HEK293 (cell line): ENCODE data around the gene ARPC1A.

ENCODE experiments used
- GLIS2 ChIP-seq: fragments of 450-650 bp; formaldehyde crosslinking; IDR thresholded peaks from 2 replicates; pipeline ENCODE4 v1.5.1; 2016; ENCODE audit warnings: missing biosample characterization, missing genetic modification characterization
- KLF8 ChIP-seq: fragments of 450-650 bp; formaldehyde crosslinking; IDR thresholded peaks from 2 replicates; pipeline ENCODE4 v1.5.1; 2016; ENCODE audit warnings: missing biosample characterization, missing genetic modification characterization
- SALL2 ChIP-seq: fragments of 450-650 bp; formaldehyde crosslinking; IDR thresholded peaks from 2 replicates; pipeline ENCODE4 v1.5.0; 2017; ENCODE audit warnings: missing biosample characterization, mild to moderate bottlenecking, missing genetic modification characterization, borderline replicate concordance
- SCRT2 ChIP-seq: fragments of 450-650 bp; formaldehyde crosslinking; IDR thresholded peaks from 2 replicates; pipeline ENCODE4 v1.5.1; 2016; ENCODE audit warnings: missing biosample characterization, missing genetic modification characterization
- ZFHX2 ChIP-seq: fragments of 450-650 bp; formaldehyde crosslinking; conservative IDR thresholded peaks from 2 replicates; pipeline ENCODE4 v1.5.1; 2016; ENCODE audit warnings: missing biosample characterization, missing genetic modification characterization
- ZFP69B ChIP-seq: fragments of 450-650 bp; formaldehyde crosslinking; IDR thresholded peaks from 2 replicates; pipeline ENCODE4 v1.5.1; 2016; ENCODE audit warnings: missing biosample characterization, missing genetic modification characterization
- ZNF157 ChIP-seq: fragments of 450-650 bp; formaldehyde crosslinking; IDR thresholded peaks from 2 replicates; pipeline ENCODE4 v1.5.1; 2016; ENCODE audit warnings: missing biosample characterization, missing genetic modification characterization
- ZNF19 ChIP-seq: fragments of 450-650 bp; formaldehyde crosslinking; IDR thresholded peaks from 2 replicates; pipeline ENCODE4; 2016; ENCODE audit warnings: missing biosample characterization, missing genetic modification characterization, low read depth
- ZNF24 ChIP-seq: fragments of 450-650 bp; formaldehyde crosslinking; IDR thresholded peaks from 2 replicates; pipeline ENCODE4 v1.5.1; 2016; ENCODE audit warnings: missing biosample characterization, missing genetic modification characterization
- ZNF248 ChIP-seq: fragments of 450-650 bp; formaldehyde crosslinking; IDR thresholded peaks from 2 replicates; pipeline ENCODE4 v1.5.1; 2017; ENCODE audit warnings: missing biosample characterization, missing genetic modification characterization
- ZNF341 ChIP-seq: fragments of 450-650 bp; formaldehyde crosslinking; IDR thresholded peaks from 2 replicates; pipeline ENCODE4; 2016; ENCODE audit warnings: low read depth, missing biosample characterization, missing genetic modification characterization
- ZNF510 ChIP-seq: fragments of 450-650 bp; formaldehyde crosslinking; IDR thresholded peaks from 2 replicates; pipeline ENCODE4 v1.5.1; 2018; ENCODE audit warnings: mild to moderate bottlenecking, missing genetic modification characterization, missing biosample characterization; ENCODE audit not compliant: insufficient replicate concordance
- ZNF529 ChIP-seq: fragments of 450-650 bp; formaldehyde crosslinking; IDR thresholded peaks from 2 replicates; pipeline ENCODE4 v1.5.1; 2017; ENCODE audit warnings: missing genetic modification characterization, missing biosample characterization; ENCODE audit not compliant: insufficient replicate concordance
- ZNF560 ChIP-seq: fragments of 450-650 bp; formaldehyde crosslinking; IDR thresholded peaks from 2 replicates; pipeline ENCODE4 v1.5.1; 2017; ENCODE audit warnings: missing biosample characterization, missing genetic modification characterization, borderline replicate concordance
- ZNF596 ChIP-seq: fragments of 450-650 bp; IDR thresholded peaks from 2 replicates; pipeline ENCODE4 v1.5.0; 2018; ENCODE audit warnings: missing biosample characterization, mild to moderate bottlenecking, missing genetic modification characterization, moderate library complexity
- ZNF621 ChIP-seq: fragments of 450-650 bp; formaldehyde crosslinking; IDR thresholded peaks from 2 replicates; pipeline ENCODE4 v1.5.1; 2017; ENCODE audit warnings: missing biosample characterization, missing genetic modification characterization
- ZNF624 ChIP-seq: fragments of 450-650 bp; formaldehyde crosslinking; IDR thresholded peaks from 2 replicates; pipeline ENCODE4 v1.5.1; 2017; ENCODE audit warnings: missing biosample characterization, missing genetic modification characterization
- TF ChIP-seq, protein P1 (sequence below): fragments of 450-650 bp; formaldehyde crosslinking; IDR thresholded peaks from 2 replicates; pipeline ENCODE4 v1.5.1; 2016; ENCODE audit warnings: missing biosample characterization, missing genetic modification characterization
- TF ChIP-seq, protein P2 (sequence below): fragments of 450-650 bp; formaldehyde crosslinking; IDR thresholded peaks from 2 replicates; pipeline ENCODE4 v1.5.1; 2017; ENCODE audit warnings: missing biosample characterization, missing genetic modification characterization
- TF ChIP-seq, protein P3 (sequence below): fragments of 450-650 bp; formaldehyde crosslinking; IDR thresholded peaks from 2 replicates; pipeline ENCODE4; 2016; ENCODE audit warnings: missing biosample characterization, missing genetic modification characterization
- TF ChIP-seq, protein P4 (sequence below): fragments of 450-650 bp; formaldehyde crosslinking; IDR thresholded peaks from 2 replicates; pipeline ENCODE4 v1.5.1; 2016; ENCODE audit warnings: missing biosample characterization, missing genetic modification characterization
- TF ChIP-seq, protein P5 (sequence below): fragments of 450-650 bp; formaldehyde crosslinking; IDR thresholded peaks from 2 replicates; pipeline ENCODE4 v1.5.1; 2016; ENCODE audit warnings: missing biosample characterization, missing genetic modification characterization
- TF ChIP-seq, protein P6 (sequence below): fragments of 450-650 bp; formaldehyde crosslinking; IDR thresholded peaks from 2 replicates; pipeline ENCODE4 v1.5.1; 2017; ENCODE audit warnings: missing biosample characterization, missing genetic modification characterization
- TF ChIP-seq, protein P7 (sequence below): fragments of 450-650 bp; formaldehyde crosslinking; IDR thresholded peaks from 2 replicates; pipeline ENCODE4 v1.5.1; 2017; ENCODE audit warnings: missing biosample characterization, missing genetic modification characterization

Gene ARPC1A

DNA sequence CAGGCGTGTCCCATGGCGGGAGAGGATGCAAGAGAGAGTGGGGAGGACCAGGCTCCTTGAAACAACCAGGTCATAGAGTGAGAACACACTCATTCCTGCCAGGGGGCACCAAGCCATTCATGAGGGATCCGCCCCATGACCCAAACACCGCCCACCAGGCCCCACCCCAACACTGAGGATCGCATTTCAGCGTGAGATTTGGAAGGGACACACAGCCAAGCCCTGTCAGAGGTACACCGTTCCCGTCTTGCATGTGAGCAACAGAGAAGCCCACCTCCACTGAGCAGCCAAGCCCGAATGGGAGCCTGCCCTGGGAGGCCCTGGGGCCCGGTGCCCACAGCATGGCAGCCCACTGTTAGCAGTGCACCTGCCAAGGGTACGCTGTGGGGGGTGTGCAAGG, 40.9 kb downstream of the ARPC1A start (continued):
- TF ChIP-seq, protein P1, sequence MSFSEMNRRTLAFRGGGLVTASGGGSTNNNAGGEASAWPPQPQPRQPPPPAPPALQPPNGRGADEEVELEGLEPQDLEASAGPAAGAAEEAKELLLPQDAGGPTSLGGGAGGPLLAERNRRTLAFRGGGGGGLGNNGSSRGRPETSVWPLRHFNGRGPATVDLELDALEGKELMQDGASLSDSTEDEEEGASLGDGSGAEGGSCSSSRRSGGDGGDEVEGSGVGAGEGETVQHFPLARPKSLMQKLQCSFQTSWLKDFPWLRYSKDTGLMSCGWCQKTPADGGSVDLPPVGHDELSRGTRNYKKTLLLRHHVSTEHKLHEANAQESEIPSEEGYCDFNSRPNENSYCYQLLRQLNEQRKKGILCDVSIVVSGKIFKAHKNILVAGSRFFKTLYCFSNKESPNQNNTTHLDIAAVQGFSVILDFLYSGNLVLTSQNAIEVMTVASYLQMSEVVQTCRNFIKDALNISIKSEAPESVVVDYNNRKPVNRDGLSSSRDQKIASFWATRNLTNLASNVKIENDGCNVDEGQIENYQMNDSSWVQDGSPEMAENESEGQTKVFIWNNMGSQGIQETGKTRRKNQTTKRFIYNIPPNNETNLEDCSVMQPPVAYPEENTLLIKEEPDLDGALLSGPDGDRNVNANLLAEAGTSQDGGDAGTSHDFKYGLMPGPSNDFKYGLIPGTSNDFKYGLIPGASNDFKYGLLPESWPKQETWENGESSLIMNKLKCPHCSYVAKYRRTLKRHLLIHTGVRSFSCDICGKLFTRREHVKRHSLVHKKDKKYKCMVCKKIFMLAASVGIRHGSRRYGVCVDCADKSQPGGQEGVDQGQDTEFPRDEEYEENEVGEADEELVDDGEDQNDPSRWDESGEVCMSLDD (tag by site-specific recombination), result no peak
- TF ChIP-seq, protein P2, sequence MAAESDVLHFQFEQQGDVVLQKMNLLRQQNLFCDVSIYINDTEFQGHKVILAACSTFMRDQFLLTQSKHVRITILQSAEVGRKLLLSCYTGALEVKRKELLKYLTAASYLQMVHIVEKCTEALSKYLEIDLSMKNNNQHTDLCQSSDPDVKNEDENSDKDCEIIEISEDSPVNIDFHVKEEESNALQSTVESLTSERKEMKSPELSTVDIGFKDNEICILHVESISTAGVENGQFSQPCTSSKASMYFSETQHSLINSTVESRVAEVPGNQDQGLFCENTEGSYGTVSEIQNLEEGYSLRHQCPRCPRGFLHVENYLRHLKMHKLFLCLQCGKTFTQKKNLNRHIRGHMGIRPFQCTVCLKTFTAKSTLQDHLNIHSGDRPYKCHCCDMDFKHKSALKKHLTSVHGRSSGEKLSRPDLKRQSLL, result no peak
- TF ChIP-seq GLIS2 (tag by site-specific recombination) (0 out of 2 replicates have a peak, but pooled peaks have one; percentile 12), ZNF621 (tag by site-specific recombination) (no peak), ZNF510 (no peak), ZNF560 (tag by site-specific recombination) (no peak), ZNF529 (tag by site-specific recombination) (no peak), ZNF596 (tag by site-specific recombination) (no peak), ZNF341 (tag by site-specific recombination) (no peak), ZNF624 (tag by site-specific recombination) (no peak), SALL2 (tag by site-specific recombination) (no peak), KLF8 (tag by site-specific recombination) (no peak), ZNF248 (tag by site-specific recombination) (no peak), ZNF157 (tag by site-specific recombination) (no peak), SCRT2 (tag by site-specific recombination) (no peak), ZFHX2 (peak; percentile 55; the same call in 1 of the 2 replicates), ZFP69B (tag by site-specific recombination) (no peak), ZNF24 (tag by site-specific recombination) (no peak), ZNF19 (tag by site-specific recombination) (no peak)
- TF ChIP-seq, protein P3, sequence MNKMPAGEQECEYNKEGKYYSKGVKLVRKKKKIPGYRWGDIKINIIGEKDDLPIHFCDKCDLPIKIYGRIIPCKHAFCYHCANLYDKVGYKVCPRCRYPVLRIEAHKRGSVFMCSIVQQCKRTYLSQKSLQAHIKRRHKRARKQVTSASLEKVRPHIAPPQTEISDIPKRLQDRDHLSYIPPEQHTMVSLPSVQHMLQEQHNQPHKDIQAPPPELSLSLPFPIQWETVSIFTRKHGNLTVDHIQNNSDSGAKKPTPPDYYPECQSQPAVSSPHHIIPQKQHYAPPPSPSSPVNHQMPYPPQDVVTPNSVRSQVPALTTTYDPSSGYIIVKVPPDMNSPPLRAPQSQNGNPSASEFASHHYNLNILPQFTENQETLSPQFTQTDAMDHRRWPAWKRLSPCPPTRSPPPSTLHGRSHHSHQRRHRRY (tag by site-specific recombination), result no peak
- TF ChIP-seq, protein P4, sequence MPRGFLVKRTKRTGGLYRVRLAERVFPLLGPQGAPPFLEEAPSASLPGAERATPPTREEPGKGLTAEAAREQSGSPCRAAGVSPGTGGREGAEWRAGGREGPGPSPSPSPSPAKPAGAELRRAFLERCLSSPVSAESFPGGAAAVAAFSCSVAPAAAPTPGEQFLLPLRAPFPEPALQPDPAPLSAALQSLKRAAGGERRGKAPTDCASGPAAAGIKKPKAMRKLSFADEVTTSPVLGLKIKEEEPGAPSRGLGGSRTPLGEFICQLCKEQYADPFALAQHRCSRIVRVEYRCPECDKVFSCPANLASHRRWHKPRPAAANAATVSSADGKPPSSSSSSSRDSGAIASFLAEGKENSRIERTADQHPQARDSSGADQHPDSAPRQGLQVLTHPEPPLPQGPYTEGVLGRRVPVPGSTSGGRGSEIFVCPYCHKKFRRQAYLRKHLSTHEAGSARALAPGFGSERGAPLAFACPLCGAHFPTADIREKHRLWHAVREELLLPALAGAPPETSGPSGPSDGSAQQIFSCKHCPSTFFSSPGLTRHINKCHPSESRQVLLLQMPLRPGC (tag by site-specific recombination), result no peak
- TF ChIP-seq, protein P5, sequence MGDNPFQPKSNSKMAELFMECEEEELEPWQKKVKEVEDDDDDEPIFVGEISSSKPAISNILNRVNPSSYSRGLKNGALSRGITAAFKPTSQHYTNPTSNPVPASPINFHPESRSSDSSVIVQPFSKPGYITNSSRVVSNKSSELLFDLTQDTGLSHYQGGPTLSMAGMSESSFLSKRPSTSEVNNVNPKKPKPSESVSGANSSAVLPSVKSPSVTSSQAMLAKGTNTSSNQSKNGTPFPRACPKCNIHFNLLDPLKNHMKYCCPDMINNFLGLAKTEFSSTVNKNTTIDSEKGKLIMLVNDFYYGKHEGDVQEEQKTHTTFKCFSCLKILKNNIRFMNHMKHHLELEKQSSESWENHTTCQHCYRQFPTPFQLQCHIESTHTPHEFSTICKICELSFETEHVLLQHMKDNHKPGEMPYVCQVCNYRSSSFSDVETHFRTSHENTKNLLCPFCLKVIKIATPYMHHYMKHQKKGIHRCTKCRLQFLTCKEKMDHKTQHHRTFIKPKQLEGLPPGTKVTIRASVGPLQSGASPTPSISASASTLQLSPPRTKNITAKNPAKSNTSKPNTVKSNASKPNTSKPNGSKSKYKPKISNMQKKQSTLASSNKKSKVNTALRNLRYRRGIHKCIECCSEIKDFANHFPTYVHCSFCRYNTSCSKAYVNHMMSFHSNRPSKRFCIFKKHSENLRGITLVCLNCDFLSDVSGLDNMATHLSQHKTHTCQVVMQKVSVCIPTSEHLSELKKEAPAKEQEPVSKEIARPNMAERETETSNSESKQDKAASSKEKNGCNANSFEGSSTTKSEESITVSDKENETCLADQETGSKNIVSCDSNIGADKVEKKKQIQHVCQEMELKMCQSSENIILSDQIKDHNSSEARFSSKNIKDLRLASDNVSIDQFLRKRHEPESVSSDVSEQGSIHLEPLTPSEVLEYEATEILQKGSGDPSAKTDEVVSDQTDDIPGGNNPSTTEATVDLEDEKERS (tag by site-specific recombination), result no peak
- TF ChIP-seq, protein P6, sequence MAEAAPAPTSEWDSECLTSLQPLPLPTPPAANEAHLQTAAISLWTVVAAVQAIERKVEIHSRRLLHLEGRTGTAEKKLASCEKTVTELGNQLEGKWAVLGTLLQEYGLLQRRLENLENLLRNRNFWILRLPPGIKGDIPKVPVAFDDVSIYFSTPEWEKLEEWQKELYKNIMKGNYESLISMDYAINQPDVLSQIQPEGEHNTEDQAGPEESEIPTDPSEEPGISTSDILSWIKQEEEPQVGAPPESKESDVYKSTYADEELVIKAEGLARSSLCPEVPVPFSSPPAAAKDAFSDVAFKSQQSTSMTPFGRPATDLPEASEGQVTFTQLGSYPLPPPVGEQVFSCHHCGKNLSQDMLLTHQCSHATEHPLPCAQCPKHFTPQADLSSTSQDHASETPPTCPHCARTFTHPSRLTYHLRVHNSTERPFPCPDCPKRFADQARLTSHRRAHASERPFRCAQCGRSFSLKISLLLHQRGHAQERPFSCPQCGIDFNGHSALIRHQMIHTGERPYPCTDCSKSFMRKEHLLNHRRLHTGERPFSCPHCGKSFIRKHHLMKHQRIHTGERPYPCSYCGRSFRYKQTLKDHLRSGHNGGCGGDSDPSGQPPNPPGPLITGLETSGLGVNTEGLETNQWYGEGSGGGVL (tag by site-specific recombination), result no peak
- TF ChIP-seq, protein P7, sequence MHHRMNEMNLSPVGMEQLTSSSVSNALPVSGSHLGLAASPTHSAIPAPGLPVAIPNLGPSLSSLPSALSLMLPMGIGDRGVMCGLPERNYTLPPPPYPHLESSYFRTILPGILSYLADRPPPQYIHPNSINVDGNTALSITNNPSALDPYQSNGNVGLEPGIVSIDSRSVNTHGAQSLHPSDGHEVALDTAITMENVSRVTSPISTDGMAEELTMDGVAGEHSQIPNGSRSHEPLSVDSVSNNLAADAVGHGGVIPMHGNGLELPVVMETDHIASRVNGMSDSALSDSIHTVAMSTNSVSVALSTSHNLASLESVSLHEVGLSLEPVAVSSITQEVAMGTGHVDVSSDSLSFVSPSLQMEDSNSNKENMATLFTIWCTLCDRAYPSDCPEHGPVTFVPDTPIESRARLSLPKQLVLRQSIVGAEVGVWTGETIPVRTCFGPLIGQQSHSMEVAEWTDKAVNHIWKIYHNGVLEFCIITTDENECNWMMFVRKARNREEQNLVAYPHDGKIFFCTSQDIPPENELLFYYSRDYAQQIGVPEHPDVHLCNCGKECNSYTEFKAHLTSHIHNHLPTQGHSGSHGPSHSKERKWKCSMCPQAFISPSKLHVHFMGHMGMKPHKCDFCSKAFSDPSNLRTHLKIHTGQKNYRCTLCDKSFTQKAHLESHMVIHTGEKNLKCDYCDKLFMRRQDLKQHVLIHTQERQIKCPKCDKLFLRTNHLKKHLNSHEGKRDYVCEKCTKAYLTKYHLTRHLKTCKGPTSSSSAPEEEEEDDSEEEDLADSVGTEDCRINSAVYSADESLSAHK (tag by site-specific recombination), result peak; percentile 33; the same call in 1 of the 2 replicates
